D721Med (cell line): ENCODE data around the gene GON7.
A peak's percentile ranks its signal among the peaks of the same experiment; 100 is the strongest.

Experiments used
- DNase-seq: peaks from one replicate; pipeline ENCODE4 v3.0.0; 2011; ENCODE audit warnings: low spot score; ENCODE audit not compliant: insufficient read length
- FAIRE-seq: peaks from 2 replicates; lab custom pipeline; 2011; peaks lifted over from hg19 to GRCh38; lab: Jason Lieb, UNC
- CTCF ChIP-seq: IDR thresholded peaks from 2 replicates; pipeline ENCODE4 v1.5.1; 2012; ENCODE audit warnings: mild to moderate bottlenecking, control low read depth; ENCODE audit not compliant: insufficient read depth; ENCODE audit errors: missing control alignments

The GON7 gene

DNA sequence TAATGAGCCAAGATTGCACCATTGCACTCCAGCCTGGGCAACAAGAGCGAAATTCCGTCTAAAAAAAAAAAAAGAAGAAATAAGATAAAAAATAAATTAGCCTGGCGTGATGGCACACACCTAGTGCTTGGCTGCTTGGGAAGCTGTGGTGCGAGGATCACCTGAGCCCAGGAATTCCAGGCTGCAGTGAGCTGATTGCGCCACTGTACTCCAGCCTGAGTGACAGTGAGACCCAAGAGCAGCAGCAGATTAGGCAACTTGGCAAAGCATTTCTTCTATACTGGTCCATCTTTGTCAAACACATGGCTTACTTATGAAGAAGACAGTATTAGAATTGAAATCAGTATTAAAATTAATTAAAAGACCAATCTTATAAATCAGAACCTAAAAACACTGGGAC, 6.3 kb downstream of the GON7 start:
- no peak for FAIRE-seq
- DNase-seq, result no peak
- no peak for TF ChIP-seq CTCF

DNA sequence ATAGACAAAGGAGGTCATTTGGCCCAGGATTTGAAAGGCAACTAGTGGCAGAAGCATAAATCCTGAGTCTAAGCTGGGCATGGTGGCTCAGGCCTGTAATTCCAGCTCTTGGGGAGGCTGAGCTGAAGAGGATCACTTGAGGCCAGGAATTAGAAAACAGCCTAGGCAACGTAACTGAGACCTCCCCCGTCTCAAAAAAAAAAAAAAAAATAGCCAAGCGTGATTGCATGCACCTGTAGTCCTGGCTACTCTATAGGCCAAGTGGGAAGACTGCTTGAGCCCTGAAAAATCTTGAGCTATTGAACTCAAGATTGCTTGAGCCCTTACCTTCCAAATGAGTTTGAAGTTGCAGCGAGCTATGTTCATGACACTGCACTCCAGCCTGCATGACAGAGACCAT, 7.8 kb downstream of the GON7 start:
- TF ChIP-seq CTCF, result no peak
- FAIRE-seq (no peak), DNase-seq (peak; percentile 34)

DNA sequence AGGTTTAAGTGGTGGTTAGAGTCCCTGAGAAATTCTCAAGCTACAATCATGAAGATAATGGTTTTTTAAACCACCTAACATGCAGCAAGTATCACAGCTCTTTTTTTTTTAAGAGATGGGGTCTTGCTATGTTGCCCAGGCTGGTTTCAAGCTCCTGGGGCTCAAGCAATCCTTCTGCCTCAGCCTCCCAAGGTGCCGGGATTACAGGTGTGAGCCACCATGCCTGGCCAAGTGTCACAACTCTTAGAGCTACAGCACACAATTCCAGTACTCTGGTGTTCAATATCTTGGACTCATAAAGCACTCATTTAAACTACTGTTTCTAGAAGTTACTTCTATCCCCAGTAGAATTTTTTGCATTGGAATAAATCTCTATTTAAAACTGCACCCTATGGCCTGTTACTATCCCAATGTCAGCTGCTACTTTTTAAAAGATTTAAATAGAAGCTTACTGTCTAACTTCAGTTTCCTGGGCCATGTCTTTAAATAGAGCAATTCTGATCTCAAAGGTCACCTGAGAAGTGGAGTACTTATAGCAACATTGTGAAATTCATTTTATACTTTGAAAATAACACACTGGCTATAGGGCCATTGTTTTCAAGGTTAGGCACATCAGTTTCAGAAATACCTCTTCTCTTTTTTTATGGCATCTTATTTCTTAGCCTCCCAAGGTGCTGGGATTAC, 11.4 kb downstream of the GON7 start:
- FAIRE-seq, result no peak
- DNase-seq, result no peak
- TF ChIP-seq CTCF, result no peak

GRCh38 chr14:93186956-93187355, 19.9 kb downstream of the GON7 start:
- DNase-seq (no peak), FAIRE-seq (no peak)
- TF ChIP-seq CTCF, result no peak

- no peak for TF ChIP-seq CTCF
- FAIRE-seq (no peak), DNase-seq (no peak)
These were observed 20.4 kb downstream of the GON7 start for GRCh38 chr14:93186466-93186865.

- FAIRE-seq (no peak), DNase-seq (no peak)
- no peak for TF ChIP-seq CTCF
These were observed 21.5 kb downstream of the GON7 start for GRCh38 chr14:93185349-93185720.

GRCh38 chr14:93184391-93185348, 22.2 kb downstream of the GON7 start, which contains the start of the genes LYSET and MOAP1:
Gene LYSET (plus strand): TSS chr14:93185317. CDS start chr14:93185406, 89 bp downstream.
Gene MOAP1 (minus strand): TSS chr14:93184897. CDS start chr14:93184242, 655 bp downstream.
- FAIRE-seq (no peak), DNase-seq (peak; percentile 68)
- TF ChIP-seq CTCF, result no peak
